HepG2 (cell line): ENCODE results near the gene CRYBB2. TPM values are rescaled to one million over a fixed set of nuclear protein-coding genes. Genes with fewer than 3 reads are reported as not detected.

Source experiments
- ATF7 ChIP-seq, 2 experiments: fragments of 450-650 bp in 1 of 2; sonication (generic) in 1 of 2; formaldehyde crosslinking in 1 of 2; IDR thresholded peaks; 2 replicates each; pipeline versions ENCODE4 v1.4.0 to v1.6.1; 2016 to 2020; ENCODE audit warnings: antibody characterized with exemption in 1 of 2, mild to moderate bottlenecking in 1 of 2, missing genetic modification reagents in 1 of 2
- ELF1 ChIP-seq: sonication (generic); formaldehyde crosslinking; IDR thresholded peaks from 2 replicates; pipeline ENCODE4 v1.4.0; 2020; ENCODE audit warnings: missing genetic modification reagents
- ELF4 ChIP-seq: sonication (generic); formaldehyde crosslinking; IDR thresholded peaks from 2 replicates; pipeline ENCODE4 v1.5.0; 2020; ENCODE audit warnings: missing genetic modification reagents, mild to moderate bottlenecking, moderate library complexity, borderline replicate concordance
- ETV5 ChIP-seq: IDR thresholded peaks from 2 replicates; pipeline ENCODE4 v1.6.1; 2018; ENCODE audit warnings: missing biosample characterization, missing genetic modification reagents, inconsistent platforms, borderline replicate concordance
- GMEB1 ChIP-seq: sonication (generic); formaldehyde crosslinking; IDR thresholded peaks from 2 replicates; pipeline ENCODE4 v1.5.1; 2020; ENCODE audit warnings: missing genetic modification reagents, mild to moderate bottlenecking, borderline replicate concordance
- HNF4A ChIP-seq: sonication (generic); formaldehyde crosslinking; IDR thresholded peaks from 2 replicates; pipeline ENCODE4 v1.4.0; 2020; ENCODE audit warnings: missing genetic modification reagents
- ISL2 ChIP-seq: sonication (generic); formaldehyde crosslinking; IDR thresholded peaks from 2 replicates; pipeline ENCODE4 v1.5.0; 2020; ENCODE audit warnings: missing genetic modification reagents
- KLF16 ChIP-seq, 2 experiments: sonication (generic) in 1 of 2; formaldehyde crosslinking in 1 of 2; IDR thresholded peaks; 2 replicates each; pipeline versions ENCODE4 v1.6.1 to v1.8.0; 2016 to 2023; ENCODE audit warnings: missing genetic modification reagents in 2 of 2, missing compliant biosample characterization in 1 of 2
- NFE2L2 ChIP-seq: fragments of 150-350 bp; IDR thresholded peaks from 2 replicates; pipeline ENCODE4 v1.6.1; 2014; ENCODE audit warnings: low read length
- TERF1 ChIP-seq: sonication (generic); formaldehyde crosslinking; IDR thresholded peaks from 2 replicates; pipeline ENCODE4 v1.8.0; 2022; ENCODE audit warnings: mild to moderate bottlenecking, missing genetic modification reagents, moderate library complexity
- ZBTB42 ChIP-seq: sonication (generic); formaldehyde crosslinking; IDR thresholded peaks from 2 replicates; pipeline ENCODE4 v1.5.0; 2020; ENCODE audit warnings: mild to moderate bottlenecking, missing genetic modification reagents
- ZFP1 ChIP-seq: IDR thresholded peaks from 2 replicates; pipeline ENCODE4 v1.6.1; 2016
- ZNF24 ChIP-seq: fragments of 450-650 bp; IDR thresholded peaks from 2 replicates; pipeline ENCODE4 v1.6.1; 2017; ENCODE audit warnings: antibody characterized with exemption, mild to moderate bottlenecking
- ZNF547 ChIP-seq: sonication (generic); formaldehyde crosslinking; IDR thresholded peaks from 2 replicates; pipeline ENCODE4 v1.5.1; 2020; ENCODE audit warnings: mild to moderate bottlenecking, missing genetic modification reagents
- ZNF614 ChIP-seq: IDR thresholded peaks from 2 replicates; pipeline ENCODE4 v1.6.1; 2018; ENCODE audit warnings: missing biosample characterization, missing genetic modification reagents, inconsistent platforms, borderline replicate concordance
- ZNF674 ChIP-seq: sonication (generic); formaldehyde crosslinking; IDR thresholded peaks from 2 replicates; pipeline ENCODE4 v1.5.0; 2020; ENCODE audit warnings: low read depth, mild to moderate bottlenecking, missing genetic modification reagents
- ZNF703 ChIP-seq: sonication (generic); formaldehyde crosslinking; IDR thresholded peaks from 2 replicates; pipeline ENCODE4 v1.5.1; 2020; ENCODE audit warnings: missing genetic modification reagents, mild to moderate bottlenecking, moderate library complexity, borderline replicate concordance
- polyA plus RNA-seq, 8 experiments: library from polyadenylated mRNA; depleted of rRNA in 3 of 8; stranded (reverse) in 7 of 8; unstranded in 1 of 8; fragments of >200 nt; fragmentation: Illumina TruSeq in 4 of 8; extraction: Trizol in 4 of 8; gene quantifications; 2 replicates each; pipeline versions ENCODE4 v1.2.1 to v1.2.3, GENCODE V29; 2011 to 2016; ENCODE audit warnings: low read depth in 4 of 8, missing spikeins in 1 of 8, mixed read lengths in 1 of 8; ENCODE audit not compliant: insufficient read depth in 1 of 8
- total RNA-seq, 5 experiments: library from RNA; depleted of rRNA; stranded (reverse); fragments of >200 nt; fragmentation: Illumina TruSeq; extraction: Trizol; gene quantifications; 2 replicates each; pipeline ENCODE4 v1.2.3, GENCODE V29; 2016; ENCODE audit warnings: low read depth in 1 of 5
- TF ChIP-seq, protein P1 (sequence below): sonication (generic); formaldehyde crosslinking; IDR thresholded peaks from 2 replicates; pipeline ENCODE4 v1.4.0; 2020; ENCODE audit warnings: mild to moderate bottlenecking, missing genetic modification reagents
- TF ChIP-seq, protein P2 (sequence below): sonication (generic); formaldehyde crosslinking; IDR thresholded peaks from 2 replicates; pipeline ENCODE4 v1.5.1; 2020; ENCODE audit warnings: missing genetic modification reagents, mild to moderate bottlenecking, borderline replicate concordance
- TF ChIP-seq, protein P3 (sequence below): sonication (generic); formaldehyde crosslinking; IDR thresholded peaks from 2 replicates; pipeline ENCODE4 v1.4.0; 2020; ENCODE audit warnings: missing genetic modification reagents
- TF ChIP-seq, protein P4 (sequence below): sonication (generic); formaldehyde crosslinking; IDR thresholded peaks from 2 replicates; pipeline ENCODE4 v1.4.0; 2020; ENCODE audit warnings: missing genetic modification reagents, borderline replicate concordance
- TF ChIP-seq, protein P5 (sequence below): IDR thresholded peaks from 2 replicates; pipeline ENCODE4 v1.6.1; 2016; ENCODE audit warnings: control low read depth

CRYBB2 gene
- total and polyA plus RNA-seq, 2 of the 13 experiments (the other 11 are each of a cell fraction or from before 2014, with no cell fraction given): 0.11 to 0.18 TPM

DNA sequence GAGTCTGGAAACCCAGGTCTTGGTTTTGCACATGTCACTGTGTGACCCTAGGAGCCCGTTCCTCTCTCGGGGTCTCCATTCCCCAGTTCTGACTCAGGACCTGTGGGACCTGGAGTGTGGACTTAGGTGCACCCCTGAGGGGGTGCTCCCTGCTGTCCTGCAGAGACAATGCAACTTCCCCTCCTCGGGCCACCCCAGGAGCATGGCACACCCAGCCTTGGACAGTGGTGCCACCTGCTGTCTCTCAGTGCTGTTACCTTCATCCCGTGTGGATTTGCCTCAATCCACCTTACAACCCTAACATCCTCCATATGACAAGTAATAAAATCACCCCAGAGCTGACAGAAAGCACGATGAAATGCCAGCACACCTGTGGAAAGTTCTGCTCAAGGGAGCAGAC is 47.3 kb upstream of the CRYBB2 start (continued):
- TF ChIP-seq, protein P1, sequence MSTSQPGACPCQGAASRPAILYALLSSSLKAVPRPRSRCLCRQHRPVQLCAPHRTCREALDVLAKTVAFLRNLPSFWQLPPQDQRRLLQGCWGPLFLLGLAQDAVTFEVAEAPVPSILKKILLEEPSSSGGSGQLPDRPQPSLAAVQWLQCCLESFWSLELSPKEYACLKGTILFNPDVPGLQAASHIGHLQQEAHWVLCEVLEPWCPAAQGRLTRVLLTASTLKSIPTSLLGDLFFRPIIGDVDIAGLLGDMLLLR (CRISPR knock-in tag): no peak
- no peak for TF ChIP-seq KLF16 (CRISPR knock-in tag; IDR thresholded peaks at IDR 0.05)
- TF ChIP-seq GMEB1 (CRISPR knock-in tag): no peak
- TF ChIP-seq ZNF703 (CRISPR knock-in tag): no peak
- TF ChIP-seq ISL2 (CRISPR knock-in tag): no peak
- TF ChIP-seq, protein P2, sequence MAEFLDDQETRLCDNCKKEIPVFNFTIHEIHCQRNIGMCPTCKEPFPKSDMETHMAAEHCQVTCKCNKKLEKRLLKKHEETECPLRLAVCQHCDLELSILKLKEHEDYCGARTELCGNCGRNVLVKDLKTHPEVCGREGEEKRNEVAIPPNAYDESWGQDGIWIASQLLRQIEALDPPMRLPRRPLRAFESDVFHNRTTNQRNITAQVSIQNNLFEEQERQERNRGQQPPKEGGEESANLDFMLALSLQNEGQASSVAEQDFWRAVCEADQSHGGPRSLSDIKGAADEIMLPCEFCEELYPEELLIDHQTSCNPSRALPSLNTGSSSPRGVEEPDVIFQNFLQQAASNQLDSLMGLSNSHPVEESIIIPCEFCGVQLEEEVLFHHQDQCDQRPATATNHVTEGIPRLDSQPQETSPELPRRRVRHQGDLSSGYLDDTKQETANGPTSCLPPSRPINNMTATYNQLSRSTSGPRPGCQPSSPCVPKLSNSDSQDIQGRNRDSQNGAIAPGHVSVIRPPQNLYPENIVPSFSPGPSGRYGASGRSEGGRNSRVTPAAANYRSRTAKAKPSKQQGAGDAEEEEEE (CRISPR knock-in tag): no peak
- TF ChIP-seq, protein P3, sequence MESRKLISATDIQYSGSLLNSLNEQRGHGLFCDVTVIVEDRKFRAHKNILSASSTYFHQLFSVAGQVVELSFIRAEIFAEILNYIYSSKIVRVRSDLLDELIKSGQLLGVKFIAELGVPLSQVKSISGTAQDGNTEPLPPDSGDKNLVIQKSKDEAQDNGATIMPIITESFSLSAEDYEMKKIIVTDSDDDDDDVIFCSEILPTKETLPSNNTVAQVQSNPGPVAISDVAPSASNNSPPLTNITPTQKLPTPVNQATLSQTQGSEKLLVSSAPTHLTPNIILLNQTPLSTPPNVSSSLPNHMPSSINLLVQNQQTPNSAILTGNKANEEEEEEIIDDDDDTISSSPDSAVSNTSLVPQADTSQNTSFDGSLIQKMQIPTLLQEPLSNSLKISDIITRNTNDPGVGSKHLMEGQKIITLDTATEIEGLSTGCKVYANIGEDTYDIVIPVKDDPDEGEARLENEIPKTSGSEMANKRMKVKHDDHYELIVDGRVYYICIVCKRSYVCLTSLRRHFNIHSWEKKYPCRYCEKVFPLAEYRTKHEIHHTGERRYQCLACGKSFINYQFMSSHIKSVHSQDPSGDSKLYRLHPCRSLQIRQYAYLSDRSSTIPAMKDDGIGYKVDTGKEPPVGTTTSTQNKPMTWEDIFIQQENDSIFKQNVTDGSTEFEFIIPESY (CRISPR knock-in tag): no peak
- TF ChIP-seq ETV5: no peak
- TF ChIP-seq ZNF547 (CRISPR knock-in tag): no peak
- no peak for TF ChIP-seq ZBTB42 (CRISPR knock-in tag)
- TF ChIP-seq NFE2L2: no peak
- no peak for TF ChIP-seq ZNF674
- no peak for TF ChIP-seq ATF7 (IDR thresholded peaks at IDR 0.05)
- TF ChIP-seq ATF7 (CRISPR knock-in tag; IDR thresholded peaks at IDR 0.05): no peak
- no peak for TF ChIP-seq HNF4A
- no peak for TF ChIP-seq TERF1
- no peak for TF ChIP-seq ZFP1 (CRISPR knock-in tag)
- TF ChIP-seq, protein P4, sequence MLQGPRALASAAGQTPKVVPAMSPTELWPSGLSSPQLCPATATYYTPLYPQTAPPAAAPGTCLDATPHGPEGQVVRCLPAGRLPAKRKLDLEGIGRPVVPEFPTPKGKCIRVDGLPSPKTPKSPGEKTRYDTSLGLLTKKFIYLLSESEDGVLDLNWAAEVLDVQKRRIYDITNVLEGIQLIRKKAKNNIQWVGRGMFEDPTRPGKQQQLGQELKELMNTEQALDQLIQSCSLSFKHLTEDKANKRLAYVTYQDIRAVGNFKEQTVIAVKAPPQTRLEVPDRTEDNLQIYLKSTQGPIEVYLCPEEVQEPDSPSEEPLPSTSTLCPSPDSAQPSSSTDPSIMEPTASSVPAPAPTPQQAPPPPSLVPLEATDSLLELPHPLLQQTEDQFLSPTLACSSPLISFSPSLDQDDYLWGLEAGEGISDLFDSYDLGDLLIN (CRISPR knock-in tag): no peak
- TF ChIP-seq ZNF24: no peak
- TF ChIP-seq ZNF614: no peak
- no peak for TF ChIP-seq ELF1 (CRISPR knock-in tag)
- TF ChIP-seq ELF4 (CRISPR knock-in tag): no peak
- TF ChIP-seq, protein P5, sequence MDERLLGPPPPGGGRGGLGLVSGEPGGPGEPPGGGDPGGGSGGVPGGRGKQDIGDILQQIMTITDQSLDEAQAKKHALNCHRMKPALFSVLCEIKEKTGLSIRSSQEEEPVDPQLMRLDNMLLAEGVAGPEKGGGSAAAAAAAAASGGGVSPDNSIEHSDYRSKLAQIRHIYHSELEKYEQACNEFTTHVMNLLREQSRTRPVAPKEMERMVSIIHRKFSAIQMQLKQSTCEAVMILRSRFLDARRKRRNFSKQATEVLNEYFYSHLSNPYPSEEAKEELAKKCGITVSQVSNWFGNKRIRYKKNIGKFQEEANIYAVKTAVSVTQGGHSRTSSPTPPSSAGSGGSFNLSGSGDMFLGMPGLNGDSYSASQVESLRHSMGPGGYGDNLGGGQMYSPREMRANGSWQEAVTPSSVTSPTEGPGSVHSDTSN (CRISPR knock-in tag): no peak
